SH-SY5Y (cell line): Measurements from ENCODE around the gene PIK3AP1.

Experiments used
- GATA2 ChIP-seq: IDR thresholded peaks from 2 replicates; pipeline ENCODE4 v1.6.1; 2011; ENCODE audit warnings: mild to moderate bottlenecking, low read depth, low read length
- GATA3 ChIP-seq: IDR thresholded peaks from 2 replicates; pipeline ENCODE4 v1.6.1; 2011; ENCODE audit warnings: low read depth, mild to moderate bottlenecking, low read length, moderate library complexity

DNA sequence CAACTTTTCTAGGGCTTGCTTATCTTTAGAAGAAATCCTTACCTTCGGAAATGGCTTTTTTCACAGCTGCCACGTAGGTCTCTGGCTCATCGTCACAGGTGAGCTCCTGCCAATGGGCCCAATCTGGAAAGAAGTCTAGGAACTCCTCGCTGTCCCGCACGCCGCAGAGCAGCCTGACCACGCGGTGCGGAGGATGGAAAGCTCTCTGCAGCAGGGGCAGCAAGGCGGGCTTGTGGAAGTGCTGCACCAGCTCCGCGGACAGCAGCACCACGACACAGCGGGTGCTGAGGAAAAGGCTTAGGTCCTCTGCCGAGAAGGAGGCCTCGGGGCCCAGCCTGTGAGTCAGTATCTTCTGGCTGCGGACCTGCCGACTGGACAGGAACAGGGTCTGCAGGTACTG lies 10.8 kb downstream of the PIK3AP1 start:
- no peak for TF ChIP-seq GATA2
- TF ChIP-seq GATA3: no peak
